Measurements from ENCODE around the gene DENND4C.

Gene DENND4C

GRCh38 chr9:19298436-19299000, 68.0 kb downstream of the DENND4C start:
- Histone ChIP-seq H3K36me3 (peaks cover 44 to 65% (median 64%) of the 10 kb centered on the region in 3 donors), H3K9me3 (no peaks in the 10 kb centered on the region), H3K4me3 (no peak overlapping the region), H3K27me3 (no peaks in the 10 kb centered on the region), H3K27ac (no peak overlapping the region), H3K4me1 (no peaks in the 10 kb centered on the region)
- TF ChIP-seq CTCF (IDR thresholded peaks at IDR 0.05) = no peak
- DNase-seq = no peak
- intact Hi-C loops (cut with DNase I; ENCODE audit: low total_unique reads) = no loop called here

GRCh38 chr9:19303216-19303615, 72.7 kb downstream of the DENND4C start:
- TF ChIP-seq CTCF (IDR thresholded peaks at IDR 0.05) = no peak
- Histone ChIP-seq H3K27me3 (no peaks in the 10 kb centered on the region), H3K27ac (no peak overlapping the region), H3K4me1 (no peaks in the 10 kb centered on the region), H3K9me3 (no peaks in the 10 kb centered on the region), H3K4me3 (no peak overlapping the region), H3K36me3 (peaks cover 34 to 57% (median 41%) of the 10 kb centered on the region in 3 donors)
- DNase-seq = no peak
- intact Hi-C loops (cut with DNase I; ENCODE audit: low total_unique reads) = no loop called here

- DNase-seq = no peak
- no peaks in the 10 kb centered on the region for H3K4me1 ChIP-seq
- no peaks in the 10 kb centered on the region for H3K9me3 ChIP-seq
- H3K36me3 ChIP-seq = peaks cover 17 to 41% (median 23%) of the 10 kb centered on the region in 3 donors
- H3K27me3 ChIP-seq = no peaks in the 10 kb centered on the region
- TF ChIP-seq CTCF (IDR thresholded peaks at IDR 0.05) = no peak
- no peak overlapping the region for H3K4me3 ChIP-seq
- intact Hi-C loops (cut with DNase I; ENCODE audit: low total_unique reads) = no loop called here
- H3K27ac ChIP-seq = no peak overlapping the region
Measured at GRCh38 chr9:19306568-19306967, 76.1 kb downstream of the DENND4C start.

GRCh38 chr9:19310246-19310645, 79.8 kb downstream of the DENND4C start:
- no peak for DNase-seq
- Histone ChIP-seq H3K36me3 (peaks cover 5 to 15% (median 6%) of the 10 kb centered on the region in 3 donors), H3K4me3 (no peak overlapping the region), H3K9me3 (no peaks in the 10 kb centered on the region), H3K4me1 (no peaks in the 10 kb centered on the region), H3K27me3 (no peaks in the 10 kb centered on the region), H3K27ac (no peak overlapping the region)
- no peak for TF ChIP-seq CTCF (IDR thresholded peaks at IDR 0.05)
- intact Hi-C loops (cut with DNase I; ENCODE audit: low total_unique reads) = no loop called here

- DNase-seq = no peak
- peaks cover 12 to 20% (median 13%) of the 10 kb centered on the region in 3 donors for H3K36me3 ChIP-seq
- H3K27ac ChIP-seq = no peak overlapping the region
- H3K9me3 ChIP-seq = no peaks in the 10 kb centered on the region
- intact Hi-C loops (cut with DNase I; ENCODE audit: low total_unique reads) = no loop called here
- H3K4me1 ChIP-seq = no peaks in the 10 kb centered on the region
- no peak overlapping the region for H3K4me3 ChIP-seq
- no peaks in the 10 kb centered on the region for H3K27me3 ChIP-seq
- no peak for TF ChIP-seq CTCF (IDR thresholded peaks at IDR 0.05)
Measured at GRCh38 chr9:19313573-19313972, 83.1 kb downstream of the DENND4C start.

- no peak for DNase-seq
- Histone ChIP-seq H3K9me3 (no peaks in the 10 kb centered on the region), H3K4me3 (no peak overlapping the region), H3K27ac (no peak overlapping the region), H3K27me3 (no peaks in the 10 kb centered on the region), H3K4me1 (no peaks in the 10 kb centered on the region), H3K36me3 (peaks cover 8 to 40% (median 16%) of the 10 kb centered on the region in 3 donors)
- intact Hi-C loops (cut with DNase I; ENCODE audit: low total_unique reads) = no loop called here
- TF ChIP-seq CTCF (IDR thresholded peaks at IDR 0.05) = no peak
Measured at GRCh38 chr9:19320495-19320894, 90.0 kb downstream of the DENND4C start.

All from tibial artery (tissue), 4 donors.